Activated CD4-positive, alpha-beta memory T cell treated with anti-CD3 and anti-CD28 coated beads, Interleukin-2, amount 10 ng/mL, durations not matched to agents 7 days and 5 days (primary cell): ENCODE results near the gene SGMS1. TPM values are rescaled to one million over a fixed set of nuclear protein-coding genes. Genes with fewer than 3 reads are reported as not detected.
"Not testable (repeated sequence)": the region's sequence is repeated elsewhere in the genome, so short reads cannot be mapped to it uniquely, and the experiment has no call there.

Experiments used
- CTCF ChIA-PET: fragments of 350-600 bp; sonication (Branson Sonifier 250); formaldehyde crosslinking; loops from one replicate; lab custom pipeline; 2021; ENCODE audit warnings: antibody characterized with exemption, inconsistent platforms; lab: Charles Lee
- POLR2A ChIA-PET: fragments of 350-600 bp; sonication (Branson Sonifier 250); formaldehyde crosslinking; loops from one replicate; lab custom pipeline; 2021; ENCODE audit warnings: antibody characterized with exemption; lab: Charles Lee
- DNase-seq: peaks from one replicate; pipeline ENCODE4 v3.0.0-alpha.2; 2020
- H3K27ac Mint-ChIP-seq: one replicate; pipeline ENCODE4 v1.8.0; 2021; ENCODE audit warnings: mild to moderate bottlenecking, mixed read lengths
- H3K27me3 Mint-ChIP-seq: one replicate; pipeline ENCODE4 v1.8.0; 2021; ENCODE audit warnings: mixed read lengths
- H3K36me3 Mint-ChIP-seq: one replicate; pipeline ENCODE4 v1.8.0; 2021; ENCODE audit warnings: low read depth, mixed read lengths
- H3K4me1 Mint-ChIP-seq: one replicate; pipeline ENCODE4 v1.8.0; 2021; ENCODE audit warnings: mixed read lengths
- H3K4me3 Mint-ChIP-seq: one replicate; pipeline ENCODE4 v1.8.0; 2021; ENCODE audit warnings: mild to moderate bottlenecking, mixed read lengths
- H3K9me3 Mint-ChIP-seq: one replicate; pipeline ENCODE4 v1.8.0; 2021; ENCODE audit warnings: mixed read lengths
- total RNA-seq, 2 experiments: library from RNA; stranded (reverse); gene quantifications; one replicate each; pipeline ENCODE4 v1.2.3, GENCODE V29; 2021

SGMS1 gene
- total RNA-seq, 2 experiments from 2014 or later: 18.9 to 19.9 TPM

- Mint-ChIP-seq H3K4me3 (no peak overlapping the region), H3K4me1 (no peaks in the 10 kb centered on the region), H3K9me3 (no peaks in the 10 kb centered on the region), H3K36me3 (peaks cover 7% of the 10 kb centered on the region), H3K27me3 (no peaks in the 10 kb centered on the region), H3K27ac (no peak overlapping the region)
- POLR2A ChIA-PET: no interaction called here
- CTCF ChIA-PET: no interaction called here
- DNase-seq: no peak
Observed at GRCh38 chr10:50456719-50457118, 167.0 kb downstream of the SGMS1 start.

GRCh38 chr10:50453940-50454339, 169.8 kb downstream of the SGMS1 start:
- CTCF ChIA-PET: interaction anchor here (0.7 to 0.9 kb wide), 2 partner anchors 9 to 169 kb away, joined by 3 to 4 read pairs; no protein-coding TSS in a partner anchor

GRCh38 chr10:50452603-50453002, 171.2 kb downstream of the SGMS1 start:
- CTCF ChIA-PET: no interaction called here

More at GRCh38 chr10:50453940-50454339, 169.8 kb downstream of the SGMS1 start:
- Mint-ChIP-seq H3K27me3 (no peaks in the 10 kb centered on the region), H3K27ac (no peak overlapping the region), H3K4me1 (no peaks in the 10 kb centered on the region), H3K9me3 (no peaks in the 10 kb centered on the region), H3K36me3 (no peaks in the 10 kb centered on the region), H3K4me3 (no peak overlapping the region)
- no peak for DNase-seq
- POLR2A ChIA-PET: no interaction called here

GRCh38 chr10:50447691-50448090, 176.1 kb downstream of the SGMS1 start:
- DNase-seq: no peak
- ChIA-PET POLR2A (no interaction called here), CTCF (no interaction called here)
- Mint-ChIP-seq H3K36me3 (peaks cover 11% of the 10 kb centered on the region), H3K9me3 (no peaks in the 10 kb centered on the region), H3K27ac (no peak overlapping the region), H3K27me3 (no peaks in the 10 kb centered on the region), H3K4me3 (no peak overlapping the region), H3K4me1 (peaks cover 4% of the 10 kb centered on the region)

More at GRCh38 chr10:50452603-50453002, 171.2 kb downstream of the SGMS1 start:
- DNase-seq: no peak
- no peaks in the 10 kb centered on the region for H3K9me3 Mint-ChIP-seq
- H3K27ac Mint-ChIP-seq: no peak overlapping the region
- H3K4me1 Mint-ChIP-seq: peaks cover 3% of the 10 kb centered on the region
- no peaks in the 10 kb centered on the region for H3K27me3 Mint-ChIP-seq
- POLR2A ChIA-PET: no interaction called here
- H3K4me3 Mint-ChIP-seq: no peak overlapping the region
- H3K36me3 Mint-ChIP-seq: no peaks in the 10 kb centered on the region

- peaks cover 11% of the 10 kb centered on the region for H3K36me3 Mint-ChIP-seq
- DNase-seq, H3K27ac Mint-ChIP-seq, H3K9me3 Mint-ChIP-seq, H3K27me3 Mint-ChIP-seq, H3K4me3 Mint-ChIP-seq, CTCF ChIA-PET, POLR2A ChIA-PET, H3K4me1 Mint-ChIP-seq: not testable (repeated sequence)
Observed at GRCh38 chr10:50445777-50446176, 178.0 kb downstream of the SGMS1 start.

GRCh38 chr10:50440489-50440888, 183.3 kb downstream of the SGMS1 start:
- Mint-ChIP-seq H3K4me3 (no peak overlapping the region), H3K36me3 (peaks cover 8% of the 10 kb centered on the region), H3K27ac (no peak overlapping the region), H3K9me3 (no peaks in the 10 kb centered on the region), H3K4me1 (peaks cover 19% of the 10 kb centered on the region), H3K27me3 (no peaks in the 10 kb centered on the region)
- no peak for DNase-seq
- POLR2A ChIA-PET: no interaction called here
- CTCF ChIA-PET: no interaction called here

- POLR2A ChIA-PET: no interaction called here
- peaks cover 8% of the 10 kb centered on the region for H3K36me3 Mint-ChIP-seq
- H3K27me3 Mint-ChIP-seq: no peaks in the 10 kb centered on the region
- CTCF ChIA-PET: no interaction called here
- no peak overlapping the region for H3K27ac Mint-ChIP-seq
- H3K4me1 Mint-ChIP-seq: peaks cover 19% of the 10 kb centered on the region
- no peaks in the 10 kb centered on the region for H3K9me3 Mint-ChIP-seq
- no peak for DNase-seq
- no peak overlapping the region for H3K4me3 Mint-ChIP-seq
Observed at GRCh38 chr10:50439806-50440205, 183.9 kb downstream of the SGMS1 start.

GRCh38 chr10:50439187-50439586, 184.6 kb downstream of the SGMS1 start:
- H3K4me1 Mint-ChIP-seq: peaks cover 20% of the 10 kb centered on the region
- POLR2A ChIA-PET: no interaction called here
- H3K36me3 Mint-ChIP-seq: peaks cover 7% of the 10 kb centered on the region
- H3K4me3 Mint-ChIP-seq: no peak overlapping the region
- no peak for DNase-seq
- H3K27ac Mint-ChIP-seq: no peak overlapping the region
- CTCF ChIA-PET: no interaction called here
- H3K27me3 Mint-ChIP-seq: no peaks in the 10 kb centered on the region
- H3K9me3 Mint-ChIP-seq: no peaks in the 10 kb centered on the region

GRCh38 chr10:50438049-50438936, 185.5 kb downstream of the SGMS1 start:
- Mint-ChIP-seq H3K27me3 (no peaks in the 10 kb centered on the region), H3K9me3 (no peaks in the 10 kb centered on the region), H3K4me3 (no peak overlapping the region), H3K27ac (no peak overlapping the region), H3K4me1 (peaks cover 23% of the 10 kb centered on the region), H3K36me3 (peaks cover 6% of the 10 kb centered on the region)
- CTCF ChIA-PET: no interaction called here
- DNase-seq: no peak
- POLR2A ChIA-PET: no interaction called here

- CTCF ChIA-PET: interaction anchor here (0.5 kb wide), 1 partner anchor 114 kb away, joined by 5 read pairs; no protein-coding TSS in a partner anchor
- Mint-ChIP-seq H3K4me3 (no peak overlapping the region), H3K4me1 (peaks cover 32% of the 10 kb centered on the region), H3K27me3 (no peaks in the 10 kb centered on the region), H3K9me3 (no peaks in the 10 kb centered on the region), H3K36me3 (peaks cover 11% of the 10 kb centered on the region), H3K27ac (no peak overlapping the region)
- DNase-seq: no peak
- POLR2A ChIA-PET: no interaction called here
Observed at GRCh38 chr10:50437248-50437647, 186.5 kb downstream of the SGMS1 start.

GRCh38 chr10:50436805-50437204, 187.0 kb downstream of the SGMS1 start:
- no peak overlapping the region for H3K4me3 Mint-ChIP-seq
- DNase-seq: no peak
- ChIA-PET CTCF (interaction anchor here (0.5 kb wide), 1 partner anchor 114 kb away, joined by 5 read pairs; no protein-coding TSS in a partner anchor), POLR2A (no interaction called here)
- H3K9me3 Mint-ChIP-seq: no peaks in the 10 kb centered on the region
- H3K36me3 Mint-ChIP-seq: peaks cover 11% of the 10 kb centered on the region
- H3K4me1 Mint-ChIP-seq: peaks cover 36% of the 10 kb centered on the region
- no peak overlapping the region for H3K27ac Mint-ChIP-seq
- no peaks in the 10 kb centered on the region for H3K27me3 Mint-ChIP-seq

GRCh38 chr10:50432211-50433009, 191.3 kb downstream of the SGMS1 start:
- Mint-ChIP-seq H3K4me1 (peaks cover 30% of the 10 kb centered on the region), H3K27me3 (peaks cover 2% of the 10 kb centered on the region), H3K9me3 (no peaks in the 10 kb centered on the region), H3K27ac (peak overlapping the region; percentile 65), H3K36me3 (peaks cover 9% of the 10 kb centered on the region), H3K4me3 (no peak overlapping the region)
- ChIA-PET CTCF (interaction anchor here (1.2 to 1.5 kb wide), 3 partner anchors 12 to 14 kb away, joined by 3 to 5 read pairs (median 5); no protein-coding TSS in a partner anchor), POLR2A (interaction anchor here (0.7 to 3.2 kb wide), 8 partner anchors 11 to 205 kb away, joined by 3 to 32 read pairs (median 10); no protein-coding TSS in a partner anchor)
- DNase-seq: no peak

GRCh38 chr10:50431791-50432190, 192.0 kb downstream of the SGMS1 start:
- POLR2A ChIA-PET: interaction anchor here (0.7 to 3.2 kb wide), 8 partner anchors 10 to 205 kb away, joined by 3 to 32 read pairs (median 10); no protein-coding TSS in a partner anchor
- peaks cover 12% of the 10 kb centered on the region for H3K36me3 Mint-ChIP-seq
- H3K27me3 Mint-ChIP-seq: peaks cover 2% of the 10 kb centered on the region
- H3K4me1 Mint-ChIP-seq: peaks cover 30% of the 10 kb centered on the region
- H3K27ac Mint-ChIP-seq: peak overlapping the region; percentile 60
- CTCF ChIA-PET: interaction anchor here (1.2 to 1.5 kb wide), 2 partner anchors 11 to 14 kb away, joined by 3 to 5 read pairs; no protein-coding TSS in a partner anchor
- peak; percentile 25 for DNase-seq
- peak overlapping the region; percentile 15 for H3K4me3 Mint-ChIP-seq
- H3K9me3 Mint-ChIP-seq: no peaks in the 10 kb centered on the region
